Suprapubic skin (tissue), 4 donors: Measurements from ENCODE around the gene TIMM50. TPM values are rescaled to one million over a fixed set of nuclear protein-coding genes. Genes with fewer than 3 reads are reported as not detected.

ENCODE experiments used
- DNase-seq, 2 donors: peaks; one replicate each; pipeline ENCODE4 v3.0.0-alpha.2; 2019; ENCODE audit warnings: low spot score in 2 of 2
- H3K27ac ChIP-seq: fragments of 200-600 bp; sonication (generic); one replicate; pipeline ENCODE4 v1.5.1; 2019
- H3K27me3 ChIP-seq: fragments of 200-600 bp; sonication (generic); one replicate; pipeline ENCODE4 v1.5.1; 2019
- H3K36me3 ChIP-seq: fragments of 200-600 bp; sonication (generic); one replicate; pipeline ENCODE4 v1.5.1; 2019
- H3K4me1 ChIP-seq: fragments of 200-600 bp; sonication (generic); one replicate; pipeline ENCODE4 v1.5.1; 2019
- H3K4me3 ChIP-seq: fragments of 200-600 bp; sonication (generic); one replicate; pipeline ENCODE4 v1.5.1; 2019; ENCODE audit warnings: mild to moderate bottlenecking
- H3K9me3 ChIP-seq: fragments of 200-600 bp; sonication (generic); one replicate; pipeline ENCODE4 v1.5.1; 2019
- CTCF ChIP-seq, 2 donors: fragments of 200-600 bp in 1 of 2; fragments of 450-650 bp in 1 of 2; sonication (generic) in 1 of 2; IDR thresholded peaks; one replicate each; pipeline ENCODE4 v1.5.1; 2016 to 2019; ENCODE audit warnings: antibody characterized with exemption in 2 of 2, mild to moderate bottlenecking in 1 of 2, moderate library complexity in 1 of 2
- EP300 ChIP-seq: sonication (generic); formaldehyde crosslinking; IDR thresholded peaks from one replicate; pipeline ENCODE4 v1.6.1; 2017; ENCODE audit warnings: antibody characterized with exemption
- POLR2A ChIP-seq, 2 donors: fragments of 450-650 bp; IDR thresholded peaks; one replicate each; pipeline ENCODE4 v1.6.1; 2017; ENCODE audit warnings: antibody characterized with exemption in 2 of 2, mild to moderate bottlenecking in 2 of 2, moderate library complexity in 2 of 2
- POLR2AphosphoS5 ChIP-seq, 3 donors: sonication (generic); formaldehyde crosslinking; IDR thresholded peaks; one replicate each; pipeline ENCODE4 v1.6.1; 2017; ENCODE audit warnings: antibody characterized with exemption in 3 of 3
- WGBS: methylation state at CpG from one replicate; pipeline ENCODE4 v1.1.5; 2018; 5-methylcytosine and 5-hydroxymethylcytosine counted together
- total RNA-seq, 4 donors: library from RNA; depleted of rRNA; stranded (reverse); fragments of >200 nt; gene quantifications; one replicate each; pipeline ENCODE4 v1.1.0, GENCODE V29; 2016

Gene TIMM50
- total RNA-seq, 4 donors from 2014 or later: 44.9 to 57.9 (median 50.6) TPM

- peaks cover 13% of the 10 kb centered on the region for H3K4me1 ChIP-seq
Observed at GRCh38 chr19:39517432-39517831, 36.8 kb downstream of the TIMM50 start.

GRCh38 chr19:39518458-39518857 is 37.8 kb downstream of the TIMM50 start:
- H3K36me3 ChIP-seq: no peaks in the 10 kb centered on the region
- no peak overlapping the region for H3K27ac ChIP-seq
- no peak overlapping the region for H3K4me3 ChIP-seq
- H3K9me3 ChIP-seq: no peaks in the 10 kb centered on the region
- peaks cover 47% of the 10 kb centered on the region for H3K27me3 ChIP-seq
- WGBS: 32% methylated on average over 5 of the region's 5 CpGs
- H3K4me1 ChIP-seq: peaks cover 13% of the 10 kb centered on the region
- TF ChIP-seq CTCF (IDR thresholded peaks at IDR 0.05) (no peak), POLR2A (IDR thresholded peaks at IDR 0.05) (no peak), POLR2AphosphoS5 (IDR thresholded peaks at IDR 0.05) (no peak), EP300 (no peak)
- no peak for DNase-seq

More at GRCh38 chr19:39517432-39517831, 36.8 kb downstream of the TIMM50 start:
- Histone ChIP-seq H3K36me3 (no peaks in the 10 kb centered on the region), H3K9me3 (no peaks in the 10 kb centered on the region), H3K4me3 (no peak overlapping the region), H3K27me3 (peaks cover 57% of the 10 kb centered on the region), H3K27ac (no peak overlapping the region)
- TF ChIP-seq CTCF (IDR thresholded peaks at IDR 0.05): no peak
- no peak for TF ChIP-seq POLR2AphosphoS5 (IDR thresholded peaks at IDR 0.05)
- TF ChIP-seq POLR2A (IDR thresholded peaks at IDR 0.05): no peak
- no peak for TF ChIP-seq EP300
- WGBS: 77% methylated on average over 3 of the region's 3 CpGs
- no peak for DNase-seq

GRCh38 chr19:39518975-39519374 is 38.3 kb downstream of the TIMM50 start:
- Histone ChIP-seq H3K27ac (no peak overlapping the region), H3K9me3 (no peaks in the 10 kb centered on the region), H3K4me3 (no peak overlapping the region), H3K4me1 (peaks cover 13% of the 10 kb centered on the region), H3K27me3 (peaks cover 44% of the 10 kb centered on the region), H3K36me3 (no peaks in the 10 kb centered on the region)
- TF ChIP-seq POLR2AphosphoS5 (IDR thresholded peaks at IDR 0.05) (no peak), EP300 (no peak), CTCF (IDR thresholded peaks at IDR 0.05) (no peak), POLR2A (IDR thresholded peaks at IDR 0.05) (no peak)
- DNase-seq: no peak
- 38% methylated on average over 9 of the region's 9 CpGs for WGBS

- WGBS: 81% methylated on average over 8 of the region's 8 CpGs
- no peak for TF ChIP-seq POLR2AphosphoS5 (IDR thresholded peaks at IDR 0.05)
- no peak for TF ChIP-seq EP300
- TF ChIP-seq POLR2A (IDR thresholded peaks at IDR 0.05): no peak
- no peak for TF ChIP-seq CTCF (IDR thresholded peaks at IDR 0.05)
- no peaks in the 10 kb centered on the region for H3K36me3 ChIP-seq
- no peaks in the 10 kb centered on the region for H3K9me3 ChIP-seq
- peaks cover 2% of the 10 kb centered on the region for H3K4me1 ChIP-seq
- DNase-seq: no peak
- no peak overlapping the region for H3K27ac ChIP-seq
- peaks cover 25% of the 10 kb centered on the region for H3K27me3 ChIP-seq
- H3K4me3 ChIP-seq: no peak overlapping the region
Observed at GRCh38 chr19:39520541-39521484, 40.2 kb downstream of the TIMM50 start.

GRCh38 chr19:39524495-39524894 is 43.9 kb downstream of the TIMM50 start:
- no peaks in the 10 kb centered on the region for H3K9me3 ChIP-seq
- no peaks in the 10 kb centered on the region for H3K4me1 ChIP-seq
- no peak overlapping the region for H3K4me3 ChIP-seq
- TF ChIP-seq POLR2A (IDR thresholded peaks at IDR 0.05) (no peak), POLR2AphosphoS5 (IDR thresholded peaks at IDR 0.05) (no peak), CTCF (IDR thresholded peaks at IDR 0.05) (no peak), EP300 (no peak)
- WGBS: 87% methylated on average over 6 of the region's 8 CpGs
- DNase-seq: no peak
- no peaks in the 10 kb centered on the region for H3K27me3 ChIP-seq
- H3K27ac ChIP-seq: no peak overlapping the region
- H3K36me3 ChIP-seq: no peaks in the 10 kb centered on the region
